GM12874 (cell line): ENCODE data around the gene PKP4.

Experiments
- TF ChIP-seq, protein P1 (sequence below): IDR thresholded peaks from 2 replicates; pipeline ENCODE4 v1.5.1; 2011; ENCODE audit warnings: low read depth, mild to moderate bottlenecking, control low read depth, low read length, moderate library complexity; ENCODE audit not compliant: insufficient read depth

The PKP4 gene

DNA sequence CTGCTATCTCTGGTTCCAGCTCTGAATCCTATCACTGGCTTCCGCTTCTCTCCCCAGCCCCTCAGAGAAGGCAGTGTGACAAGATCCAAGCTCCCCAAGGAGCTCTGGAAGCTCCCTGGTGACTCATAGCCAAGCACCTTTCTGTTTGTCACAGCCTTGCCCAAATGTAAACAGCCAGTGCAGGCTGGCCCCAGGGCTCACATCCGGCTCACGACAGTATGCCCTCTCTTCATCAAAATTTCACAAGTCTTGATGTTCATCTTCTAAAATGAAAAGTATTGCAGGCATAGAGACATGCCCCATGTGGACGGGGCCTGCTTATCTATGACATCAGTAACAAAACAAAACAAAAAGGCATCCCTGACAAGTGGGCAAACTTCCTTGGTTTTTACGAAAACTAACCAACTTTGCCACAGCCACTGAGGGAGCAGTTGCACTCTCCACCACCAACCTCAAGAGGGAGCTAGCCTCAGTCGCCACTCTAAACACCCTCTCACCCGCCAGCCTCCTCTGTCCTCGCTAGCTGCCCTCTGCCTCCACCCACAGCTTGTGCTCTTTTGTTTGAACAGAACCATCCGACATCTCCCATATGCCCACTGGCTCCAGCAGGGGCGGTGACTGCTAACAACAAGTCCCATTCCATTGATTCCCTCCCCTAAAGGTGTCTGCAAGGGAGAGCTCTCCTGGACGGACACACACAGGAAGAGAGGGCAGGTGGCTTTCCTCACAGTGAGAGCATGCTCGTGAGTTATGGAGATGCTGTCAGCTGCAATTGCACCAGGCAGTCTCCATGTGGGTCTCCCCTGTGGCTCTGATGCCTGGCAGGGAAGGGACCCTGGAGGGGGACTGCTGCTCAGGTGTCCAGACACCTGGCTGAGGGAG, 267.4 kb downstream of the PKP4 start:
- TF ChIP-seq, protein P1, sequence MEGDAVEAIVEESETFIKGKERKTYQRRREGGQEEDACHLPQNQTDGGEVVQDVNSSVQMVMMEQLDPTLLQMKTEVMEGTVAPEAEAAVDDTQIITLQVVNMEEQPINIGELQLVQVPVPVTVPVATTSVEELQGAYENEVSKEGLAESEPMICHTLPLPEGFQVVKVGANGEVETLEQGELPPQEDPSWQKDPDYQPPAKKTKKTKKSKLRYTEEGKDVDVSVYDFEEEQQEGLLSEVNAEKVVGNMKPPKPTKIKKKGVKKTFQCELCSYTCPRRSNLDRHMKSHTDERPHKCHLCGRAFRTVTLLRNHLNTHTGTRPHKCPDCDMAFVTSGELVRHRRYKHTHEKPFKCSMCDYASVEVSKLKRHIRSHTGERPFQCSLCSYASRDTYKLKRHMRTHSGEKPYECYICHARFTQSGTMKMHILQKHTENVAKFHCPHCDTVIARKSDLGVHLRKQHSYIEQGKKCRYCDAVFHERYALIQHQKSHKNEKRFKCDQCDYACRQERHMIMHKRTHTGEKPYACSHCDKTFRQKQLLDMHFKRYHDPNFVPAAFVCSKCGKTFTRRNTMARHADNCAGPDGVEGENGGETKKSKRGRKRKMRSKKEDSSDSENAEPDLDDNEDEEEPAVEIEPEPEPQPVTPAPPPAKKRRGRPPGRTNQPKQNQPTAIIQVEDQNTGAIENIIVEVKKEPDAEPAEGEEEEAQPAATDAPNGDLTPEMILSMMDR, result peak; percentile 50

- TF ChIP-seq, protein P1, result no peak
Observed at GRCh38 chr2:158724803-158725381, 268.1 kb downstream of the PKP4 start.

DNA sequence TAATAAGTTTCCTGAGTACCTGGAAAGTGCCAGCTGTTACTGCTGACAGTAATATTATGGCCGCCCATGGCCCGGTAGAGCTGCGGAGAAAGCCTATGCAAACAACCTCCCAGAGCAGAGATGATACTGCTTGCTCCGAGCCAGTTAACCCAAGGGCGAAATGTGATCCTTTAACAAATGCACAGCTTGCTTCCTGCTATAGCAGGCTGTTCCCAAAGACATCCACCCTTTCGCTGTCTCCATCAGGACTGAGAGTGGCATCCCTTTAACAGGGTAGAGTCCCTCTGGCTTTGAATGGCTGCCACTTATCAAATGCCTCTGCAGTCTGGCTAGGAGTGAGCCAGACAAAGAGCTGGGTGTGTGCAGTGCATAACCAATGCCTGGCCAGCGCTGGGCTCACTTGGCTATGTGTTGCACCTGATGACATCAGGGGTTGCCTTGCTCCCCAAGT, 268.7 kb downstream of the PKP4 start:
- TF ChIP-seq, protein P1, result no peak

DNA sequence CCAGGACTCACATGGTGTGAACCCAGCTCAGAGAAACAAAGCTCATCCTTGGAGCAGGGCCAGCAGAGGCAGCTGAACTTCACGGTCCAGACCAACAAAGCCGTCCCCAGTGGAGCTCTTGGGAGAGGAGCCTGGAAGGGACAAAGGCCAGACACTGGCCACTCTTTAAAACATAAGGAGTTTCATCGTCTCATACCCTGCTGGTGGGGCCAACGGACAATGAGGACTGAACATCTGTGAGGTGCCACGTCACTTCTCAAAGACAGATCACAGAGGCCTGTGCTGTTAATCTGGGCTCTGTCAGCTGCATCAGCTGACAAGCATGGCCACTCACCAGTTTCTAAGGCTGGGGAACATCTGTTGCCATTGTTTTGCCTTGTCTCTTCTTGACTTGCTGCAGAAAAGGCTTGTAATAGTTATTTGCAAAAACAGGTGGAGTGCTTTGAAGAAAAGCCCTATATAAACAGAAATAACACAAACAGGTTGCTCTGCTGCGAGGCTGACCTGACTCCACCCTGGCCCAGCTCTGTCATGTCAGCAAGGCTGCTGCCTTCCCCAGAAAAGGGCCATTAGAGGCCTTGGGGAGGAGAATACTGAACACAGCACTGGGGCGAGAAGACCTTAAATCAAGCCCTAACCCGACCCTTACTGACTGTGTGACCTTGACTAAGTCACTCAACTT, 270.3 kb downstream of the PKP4 start:
- TF ChIP-seq, protein P1, result no peak

GRCh38 chr2:158728422-158728821, 271.7 kb downstream of the PKP4 start:
- TF ChIP-seq, protein P1, result no peak

GRCh38 chr2:158729451-158729850, 272.7 kb downstream of the PKP4 start:
- TF ChIP-seq, protein P1, result no peak
